Stomach (tissue), 4 donors: ENCODE measurements around the gene SLC6A20.

Source experiments
- EP300 ChIP-seq: sonication (generic); formaldehyde crosslinking; IDR thresholded peaks from one replicate; pipeline ENCODE4 v1.6.1; 2017; ENCODE audit warnings: antibody characterized with exemption
- POLR2A ChIP-seq, 4 donors: fragments of 450-650 bp; IDR thresholded peaks; one replicate each; pipeline ENCODE4 v1.6.1; 2016; ENCODE audit warnings: antibody characterized with exemption in 4 of 4, control low read depth in 2 of 4, mild to moderate bottlenecking in 1 of 4, moderate library complexity in 1 of 4
- POLR2AphosphoS5 ChIP-seq, 3 donors: sonication (generic); formaldehyde crosslinking; IDR thresholded peaks; one replicate each; pipeline ENCODE4 v1.6.1; 2016; ENCODE audit warnings: antibody characterized with exemption in 3 of 3
- TF ChIP-seq, protein P1 (sequence below), 7 experiments: fragments of 450-650 bp in 4 of 7; fragments of 200-600 bp in 3 of 7; sonication (generic) in 3 of 7; IDR thresholded peaks; one replicate each; pipeline ENCODE4 v1.5.1; 2016 to 2019; ENCODE audit warnings: antibody characterized with exemption in 7 of 7, control low read depth in 2 of 7, mild to moderate bottlenecking in 1 of 7

DNA sequence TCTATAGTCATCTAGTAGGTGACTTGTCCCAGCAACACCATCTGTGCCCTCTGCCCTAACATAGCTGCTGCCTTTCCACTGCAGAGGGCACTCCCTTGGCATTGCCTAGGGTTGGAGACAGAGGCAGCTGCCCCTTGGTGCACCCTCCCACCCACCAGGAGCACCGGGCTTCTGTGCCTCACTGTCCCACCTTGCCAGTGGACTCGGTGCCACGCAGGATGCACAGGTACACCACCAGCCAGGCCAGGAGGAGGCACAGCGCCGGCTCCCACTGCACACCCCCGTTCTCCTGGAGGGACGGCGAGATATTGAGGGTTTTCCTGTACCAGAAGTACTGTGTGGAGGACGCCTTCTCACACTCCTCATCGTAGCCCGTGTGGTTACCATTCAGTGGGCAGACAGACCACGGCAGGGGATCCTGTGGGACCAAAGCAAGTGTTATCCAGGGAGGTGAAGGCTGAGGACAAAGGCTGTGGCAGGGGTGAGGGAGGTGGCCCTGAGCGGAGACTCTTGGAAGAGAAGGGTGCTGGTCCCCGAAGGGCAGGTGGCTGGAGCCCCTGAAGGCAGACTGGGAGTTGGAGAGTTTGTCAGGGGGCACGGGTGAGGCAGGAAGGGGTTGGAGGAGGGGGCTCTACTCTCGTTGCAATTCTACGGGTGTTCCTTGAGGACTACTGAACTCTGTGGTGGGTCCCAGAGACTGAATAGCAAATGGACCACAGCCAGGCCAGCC lies 20.6 kb downstream of the SLC6A20 start:
- TF ChIP-seq POLR2AphosphoS5 (IDR thresholded peaks at IDR 0.05) (no peak), POLR2A (IDR thresholded peaks at IDR 0.05) (no peak), EP300 (no peak)
- TF ChIP-seq, protein P1, sequence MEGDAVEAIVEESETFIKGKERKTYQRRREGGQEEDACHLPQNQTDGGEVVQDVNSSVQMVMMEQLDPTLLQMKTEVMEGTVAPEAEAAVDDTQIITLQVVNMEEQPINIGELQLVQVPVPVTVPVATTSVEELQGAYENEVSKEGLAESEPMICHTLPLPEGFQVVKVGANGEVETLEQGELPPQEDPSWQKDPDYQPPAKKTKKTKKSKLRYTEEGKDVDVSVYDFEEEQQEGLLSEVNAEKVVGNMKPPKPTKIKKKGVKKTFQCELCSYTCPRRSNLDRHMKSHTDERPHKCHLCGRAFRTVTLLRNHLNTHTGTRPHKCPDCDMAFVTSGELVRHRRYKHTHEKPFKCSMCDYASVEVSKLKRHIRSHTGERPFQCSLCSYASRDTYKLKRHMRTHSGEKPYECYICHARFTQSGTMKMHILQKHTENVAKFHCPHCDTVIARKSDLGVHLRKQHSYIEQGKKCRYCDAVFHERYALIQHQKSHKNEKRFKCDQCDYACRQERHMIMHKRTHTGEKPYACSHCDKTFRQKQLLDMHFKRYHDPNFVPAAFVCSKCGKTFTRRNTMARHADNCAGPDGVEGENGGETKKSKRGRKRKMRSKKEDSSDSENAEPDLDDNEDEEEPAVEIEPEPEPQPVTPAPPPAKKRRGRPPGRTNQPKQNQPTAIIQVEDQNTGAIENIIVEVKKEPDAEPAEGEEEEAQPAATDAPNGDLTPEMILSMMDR (IDR thresholded peaks at IDR 0.05) = no peak
